HEK293 (cell line): ENCODE results near the gene SPHK1.

Experiments used
- SETDB1 ChIP-seq: IDR thresholded peaks from one replicate; pipeline ENCODE4 v1.6.1; 2017; ENCODE audit warnings: mild to moderate bottlenecking, low read length, moderate library complexity, mixed read lengths; ENCODE audit not compliant: insufficient read length
- YY1 ChIP-seq: fragments of 450-650 bp; formaldehyde crosslinking; IDR thresholded peaks from 2 replicates; pipeline ENCODE4 v1.5.1; 2018; ENCODE audit warnings: missing biosample characterization, missing genetic modification characterization
- ZNF10 ChIP-seq: fragments of 450-650 bp; formaldehyde crosslinking; IDR thresholded peaks from 2 replicates; pipeline ENCODE4 v1.5.1; 2017; ENCODE audit warnings: missing biosample characterization, missing genetic modification characterization
- ZNF23 ChIP-seq: fragments of 450-650 bp; formaldehyde crosslinking; IDR thresholded peaks from 2 replicates; pipeline ENCODE4 v1.5.1; 2016; ENCODE audit warnings: missing biosample characterization, missing genetic modification characterization, borderline replicate concordance
- ZNF792 ChIP-seq: fragments of 450-650 bp; formaldehyde crosslinking; IDR thresholded peaks from 2 replicates; pipeline ENCODE4 v1.5.1; 2016; ENCODE audit warnings: missing biosample characterization, missing genetic modification characterization
- TF ChIP-seq, protein P1 (sequence below): fragments of 450-650 bp; formaldehyde crosslinking; IDR thresholded peaks from 2 replicates; pipeline ENCODE4 v1.5.1; 2016; ENCODE audit warnings: missing biosample characterization, missing genetic modification characterization, low read depth
- TF ChIP-seq, protein P2 (sequence below): fragments of 450-650 bp; formaldehyde crosslinking; IDR thresholded peaks from 2 replicates; pipeline ENCODE4 v1.5.1; 2016; ENCODE audit warnings: missing biosample characterization, missing genetic modification characterization
- TF ChIP-seq, protein P3 (sequence below): fragments of 450-650 bp; formaldehyde crosslinking; IDR thresholded peaks from 2 replicates; pipeline ENCODE4 v1.5.1; 2016; ENCODE audit warnings: missing biosample characterization, missing genetic modification characterization
- TF ChIP-seq, protein P4 (sequence below): fragments of 450-650 bp; formaldehyde crosslinking; IDR thresholded peaks from 2 replicates; pipeline ENCODE4 v1.5.1; 2016; ENCODE audit warnings: missing biosample characterization, missing genetic modification characterization

DNA sequence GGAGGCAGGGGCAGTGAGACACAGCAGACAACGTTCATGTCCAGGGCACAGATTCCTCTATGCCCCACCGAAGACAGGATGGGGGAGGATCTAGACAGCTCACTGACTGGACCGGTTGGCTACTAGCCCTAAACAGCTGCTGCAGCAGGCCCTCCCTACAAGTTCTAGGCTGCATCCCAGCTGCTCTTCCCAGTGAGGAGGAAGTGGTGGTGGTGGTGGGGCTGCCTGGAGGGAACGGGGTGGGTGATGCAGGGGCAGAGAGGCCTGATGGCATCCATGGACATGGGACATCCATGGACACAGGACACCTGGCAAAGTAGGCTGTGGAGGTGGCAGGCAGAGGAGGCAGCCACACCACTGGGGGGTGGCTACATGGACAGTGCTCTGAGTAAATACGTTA lies 18.3 kb downstream of the SPHK1 start:
- TF ChIP-seq, protein P1, sequence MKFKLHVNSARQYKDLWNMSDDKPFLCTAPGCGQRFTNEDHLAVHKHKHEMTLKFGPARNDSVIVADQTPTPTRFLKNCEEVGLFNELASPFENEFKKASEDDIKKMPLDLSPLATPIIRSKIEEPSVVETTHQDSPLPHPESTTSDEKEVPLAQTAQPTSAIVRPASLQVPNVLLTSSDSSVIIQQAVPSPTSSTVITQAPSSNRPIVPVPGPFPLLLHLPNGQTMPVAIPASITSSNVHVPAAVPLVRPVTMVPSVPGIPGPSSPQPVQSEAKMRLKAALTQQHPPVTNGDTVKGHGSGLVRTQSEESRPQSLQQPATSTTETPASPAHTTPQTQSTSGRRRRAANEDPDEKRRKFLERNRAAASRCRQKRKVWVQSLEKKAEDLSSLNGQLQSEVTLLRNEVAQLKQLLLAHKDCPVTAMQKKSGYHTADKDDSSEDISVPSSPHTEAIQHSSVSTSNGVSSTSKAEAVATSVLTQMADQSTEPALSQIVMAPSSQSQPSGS (tag by site-specific recombination): no peak
- no peak for TF ChIP-seq ZNF792
- TF ChIP-seq YY1 (tag by site-specific recombination): no peak
- TF ChIP-seq SETDB1: no peak
- TF ChIP-seq, protein P2, sequence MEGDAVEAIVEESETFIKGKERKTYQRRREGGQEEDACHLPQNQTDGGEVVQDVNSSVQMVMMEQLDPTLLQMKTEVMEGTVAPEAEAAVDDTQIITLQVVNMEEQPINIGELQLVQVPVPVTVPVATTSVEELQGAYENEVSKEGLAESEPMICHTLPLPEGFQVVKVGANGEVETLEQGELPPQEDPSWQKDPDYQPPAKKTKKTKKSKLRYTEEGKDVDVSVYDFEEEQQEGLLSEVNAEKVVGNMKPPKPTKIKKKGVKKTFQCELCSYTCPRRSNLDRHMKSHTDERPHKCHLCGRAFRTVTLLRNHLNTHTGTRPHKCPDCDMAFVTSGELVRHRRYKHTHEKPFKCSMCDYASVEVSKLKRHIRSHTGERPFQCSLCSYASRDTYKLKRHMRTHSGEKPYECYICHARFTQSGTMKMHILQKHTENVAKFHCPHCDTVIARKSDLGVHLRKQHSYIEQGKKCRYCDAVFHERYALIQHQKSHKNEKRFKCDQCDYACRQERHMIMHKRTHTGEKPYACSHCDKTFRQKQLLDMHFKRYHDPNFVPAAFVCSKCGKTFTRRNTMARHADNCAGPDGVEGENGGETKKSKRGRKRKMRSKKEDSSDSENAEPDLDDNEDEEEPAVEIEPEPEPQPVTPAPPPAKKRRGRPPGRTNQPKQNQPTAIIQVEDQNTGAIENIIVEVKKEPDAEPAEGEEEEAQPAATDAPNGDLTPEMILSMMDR (tag by site-specific recombination): no peak
- TF ChIP-seq ZNF23 (tag by site-specific recombination): no peak
- TF ChIP-seq ZNF10 (tag by site-specific recombination): no peak
- TF ChIP-seq, protein P3, sequence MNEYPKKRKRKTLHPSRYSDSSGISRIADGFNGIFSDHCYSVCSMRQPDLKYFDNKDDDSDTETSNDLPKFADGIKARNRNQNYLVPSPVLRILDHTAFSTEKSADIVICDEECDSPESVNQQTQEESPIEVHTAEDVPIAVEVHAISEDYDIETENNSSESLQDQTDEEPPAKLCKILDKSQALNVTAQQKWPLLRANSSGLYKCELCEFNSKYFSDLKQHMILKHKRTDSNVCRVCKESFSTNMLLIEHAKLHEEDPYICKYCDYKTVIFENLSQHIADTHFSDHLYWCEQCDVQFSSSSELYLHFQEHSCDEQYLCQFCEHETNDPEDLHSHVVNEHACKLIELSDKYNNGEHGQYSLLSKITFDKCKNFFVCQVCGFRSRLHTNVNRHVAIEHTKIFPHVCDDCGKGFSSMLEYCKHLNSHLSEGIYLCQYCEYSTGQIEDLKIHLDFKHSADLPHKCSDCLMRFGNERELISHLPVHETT (tag by site-specific recombination): no peak
- TF ChIP-seq, protein P4, sequence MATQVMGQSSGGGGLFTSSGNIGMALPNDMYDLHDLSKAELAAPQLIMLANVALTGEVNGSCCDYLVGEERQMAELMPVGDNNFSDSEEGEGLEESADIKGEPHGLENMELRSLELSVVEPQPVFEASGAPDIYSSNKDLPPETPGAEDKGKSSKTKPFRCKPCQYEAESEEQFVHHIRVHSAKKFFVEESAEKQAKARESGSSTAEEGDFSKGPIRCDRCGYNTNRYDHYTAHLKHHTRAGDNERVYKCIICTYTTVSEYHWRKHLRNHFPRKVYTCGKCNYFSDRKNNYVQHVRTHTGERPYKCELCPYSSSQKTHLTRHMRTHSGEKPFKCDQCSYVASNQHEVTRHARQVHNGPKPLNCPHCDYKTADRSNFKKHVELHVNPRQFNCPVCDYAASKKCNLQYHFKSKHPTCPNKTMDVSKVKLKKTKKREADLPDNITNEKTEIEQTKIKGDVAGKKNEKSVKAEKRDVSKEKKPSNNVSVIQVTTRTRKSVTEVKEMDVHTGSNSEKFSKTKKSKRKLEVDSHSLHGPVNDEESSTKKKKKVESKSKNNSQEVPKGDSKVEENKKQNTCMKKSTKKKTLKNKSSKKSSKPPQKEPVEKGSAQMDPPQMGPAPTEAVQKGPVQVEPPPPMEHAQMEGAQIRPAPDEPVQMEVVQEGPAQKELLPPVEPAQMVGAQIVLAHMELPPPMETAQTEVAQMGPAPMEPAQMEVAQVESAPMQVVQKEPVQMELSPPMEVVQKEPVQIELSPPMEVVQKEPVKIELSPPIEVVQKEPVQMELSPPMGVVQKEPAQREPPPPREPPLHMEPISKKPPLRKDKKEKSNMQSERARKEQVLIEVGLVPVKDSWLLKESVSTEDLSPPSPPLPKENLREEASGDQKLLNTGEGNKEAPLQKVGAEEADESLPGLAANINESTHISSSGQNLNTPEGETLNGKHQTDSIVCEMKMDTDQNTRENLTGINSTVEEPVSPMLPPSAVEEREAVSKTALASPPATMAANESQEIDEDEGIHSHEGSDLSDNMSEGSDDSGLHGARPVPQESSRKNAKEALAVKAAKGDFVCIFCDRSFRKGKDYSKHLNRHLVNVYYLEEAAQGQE: no peak
